ENCODE results near the gene LRRN4CL. TPM values are rescaled to one million over a fixed set of nuclear protein-coding genes. Genes with fewer than 3 reads are reported as not detected.

LRRN4CL gene
- total and polyA plus RNA-seq, 9 of the 15 experiments (the other 6 are each of a cell fraction or from before 2014, with no cell fraction given) = 0.03 to 0.11 (median 0.05) TPM; not detected in 4

- TF ChIP-seq PRDM10 (IDR thresholded peaks at IDR 0.05; ENCODE audit: partially characterized antibody) (no peak), TAF1 (IDR thresholded peaks at IDR 0.05; ENCODE audit: control insufficient read depth, extremely low read depth, insufficient read depth, low read length, severe bottlenecking) (no peak), EP400 (IDR thresholded peaks at IDR 0.05) (peak; percentile 68), ZBTB43 (CRISPR knock-in tag; IDR thresholded peaks at IDR 0.05) (peak; percentile 44; the same call in 1 of the 2 replicates), HMG20A (CRISPR knock-in tag; conservative IDR thresholded peaks at IDR 0.05) (no peak), ELK3 (CRISPR knock-in tag; IDR thresholded peaks at IDR 0.05) (no peak), NCOA4 (IDR thresholded peaks at IDR 0.05; ENCODE audit: partially characterized antibody) (no peak), ZNF76 (CRISPR knock-in tag; IDR thresholded peaks at IDR 0.05; ENCODE audit: borderline replicate concordance) (no peak), SMAD2 (IDR thresholded peaks at IDR 0.05; ENCODE audit: low read depth, low read length) (no peak), CGGBP1 (CRISPR knock-in tag; IDR thresholded peaks at IDR 0.05) (no peak), RFX5 (IDR thresholded peaks at IDR 0.05; ENCODE audit: low read depth, low read length) (no peak), ILK (tag; IDR thresholded peaks at IDR 0.05; ENCODE audit: borderline replicate concordance, low read depth) (no peak), BRF2 (IDR thresholded peaks at IDR 0.05; ENCODE audit: borderline replicate concordance, insufficient read depth, insufficient read length) (no peak), ZBTB11 (CRISPR knock-in tag; IDR thresholded peaks at IDR 0.05) (no peak)
Measured at GRCh38 chr11:62728171-62728988, 39.0 kb upstream of the LRRN4CL start, which contains the start of gene TTC9C (continued).

Data from K562 (cell line).